ENCODE results near the gene NTPCR.
"Not testable (repeated sequence)": the region's sequence is repeated elsewhere in the genome, so short reads cannot be mapped to it uniquely, and the experiment has no call there.

NTPCR gene, protein sequence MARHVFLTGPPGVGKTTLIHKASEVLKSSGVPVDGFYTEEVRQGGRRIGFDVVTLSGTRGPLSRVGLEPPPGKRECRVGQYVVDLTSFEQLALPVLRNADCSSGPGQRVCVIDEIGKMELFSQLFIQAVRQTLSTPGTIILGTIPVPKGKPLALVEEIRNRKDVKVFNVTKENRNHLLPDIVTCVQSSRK

DNA sequence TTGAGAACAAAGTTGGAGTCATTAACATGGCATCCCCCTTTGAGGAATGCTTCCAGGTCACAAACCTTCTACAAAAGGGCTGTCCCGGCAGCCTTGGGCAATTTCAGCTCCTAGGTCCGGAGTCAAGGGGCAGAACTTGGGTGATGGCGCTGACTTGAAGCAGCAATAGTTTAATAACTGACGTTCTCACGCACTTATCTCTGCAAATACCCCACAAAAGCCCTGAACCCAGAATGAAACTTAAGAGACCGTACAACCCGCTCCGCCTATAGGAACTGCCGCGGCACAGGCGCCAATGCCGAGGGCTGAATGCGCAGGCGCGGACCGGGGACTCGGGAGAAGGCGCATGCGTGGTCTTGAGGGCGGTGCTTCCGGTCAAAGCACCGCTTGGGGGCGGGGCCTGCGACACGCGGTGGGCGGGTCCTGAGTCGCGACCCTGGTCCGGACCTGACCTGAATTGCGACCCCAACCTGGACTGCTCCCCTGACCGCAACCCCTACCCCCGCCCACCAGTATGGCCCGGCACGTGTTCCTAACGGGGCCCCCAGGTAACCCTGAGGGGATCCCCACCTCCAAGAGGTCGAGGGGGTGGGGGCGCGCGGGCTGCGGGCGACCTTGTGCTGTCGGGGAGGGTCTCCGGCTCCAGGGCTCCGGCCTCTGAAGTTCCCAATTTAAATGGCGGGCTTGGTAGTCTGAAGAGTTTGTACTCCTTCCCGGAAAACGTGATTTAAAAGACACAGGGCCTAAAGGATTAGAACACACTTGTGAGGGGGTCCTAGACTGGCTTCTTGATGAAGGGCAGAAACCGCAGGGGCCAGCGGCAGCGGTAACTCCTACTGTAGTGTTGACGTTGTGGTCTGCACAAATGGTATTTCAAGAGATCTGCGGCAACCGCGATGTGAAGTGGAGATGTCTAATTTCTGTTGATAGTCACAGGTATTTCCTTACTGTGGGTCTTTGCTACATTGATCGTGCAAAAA is at the start of gene NTPCR:
NTPCR (plus strand) TSS at position 415 of the 980 bp plus-strand sequence; CDS start at position 515, 100 bp downstream.
- DNase-seq (ENCODE audit: low read depth) = peak; percentile 82

- no peak for DNase-seq (ENCODE audit: low read depth)
These were observed 49.6 kb upstream of the NTPCR start for GRCh38 chr1:232900818-232901217.

DNA sequence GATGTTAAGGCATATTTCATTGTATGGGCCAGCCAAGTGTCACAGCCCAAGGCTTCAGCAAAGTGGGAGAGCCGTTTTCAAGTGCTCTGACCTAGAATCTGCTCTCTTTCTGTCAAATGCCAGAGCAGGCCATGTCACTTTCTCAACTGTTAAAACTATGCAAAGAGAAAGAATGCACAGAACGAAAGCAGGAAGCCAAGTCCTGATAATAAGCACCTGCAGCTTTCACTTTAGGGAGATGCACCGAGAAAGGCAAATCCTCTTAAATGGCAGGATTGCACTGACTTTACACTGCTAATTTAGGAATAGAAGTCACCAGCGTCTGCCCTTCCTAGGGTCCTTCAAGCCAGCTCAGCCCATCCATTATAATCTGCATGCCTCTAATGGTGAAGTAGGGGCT is 49.2 kb upstream of the NTPCR start:
- no peak for DNase-seq (ENCODE audit: low read depth)

GRCh38 chr1:232902774-232903350 is 47.5 kb upstream of the NTPCR start:
- no peak for DNase-seq (ENCODE audit: low read depth)

DNA sequence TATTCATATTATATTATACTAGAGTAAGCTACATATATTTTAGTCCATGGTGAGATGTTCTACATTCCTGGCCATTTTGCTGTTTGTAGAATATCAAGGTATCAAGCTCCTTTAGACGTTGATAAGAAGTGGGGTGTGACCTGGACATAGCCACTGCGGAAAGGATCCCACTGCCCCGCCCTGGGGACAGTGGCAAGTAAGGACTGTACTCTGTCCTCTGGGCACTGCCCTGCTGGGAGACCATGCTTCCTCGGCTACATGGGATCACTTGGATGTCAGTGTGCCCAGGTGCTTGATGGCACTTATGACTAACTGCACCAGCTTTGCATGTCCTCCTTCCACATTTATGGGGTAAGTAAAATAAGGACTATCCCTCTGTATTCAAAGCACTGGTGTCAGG is 46.3 kb upstream of the NTPCR start:
- no peak for DNase-seq (ENCODE audit: low read depth)

- peak; percentile 63 for DNase-seq (ENCODE audit: low read depth)
These were observed 45.8 kb upstream of the NTPCR start for GRCh38 chr1:232904566-232904965.

- DNase-seq (ENCODE audit: low read depth) = no peak
These were observed 44.9 kb upstream of the NTPCR start for GRCh38 chr1:232905331-232906034.

GRCh38 chr1:232906441-232906840 is 44.0 kb upstream of the NTPCR start:
- DNase-seq (ENCODE audit: low read depth) = no peak

GRCh38 chr1:232908831-232909230 is 41.6 kb upstream of the NTPCR start:
- no peak for DNase-seq (ENCODE audit: low read depth)

GRCh38 chr1:232909752-232910151 is 40.7 kb upstream of the NTPCR start:
- DNase-seq (ENCODE audit: low read depth) = no peak

GRCh38 chr1:232911027-232911599 is 39.3 kb upstream of the NTPCR start:
- no peak for DNase-seq (ENCODE audit: low read depth)

- no peak for DNase-seq (ENCODE audit: low read depth)
These were observed 37.4 kb upstream of the NTPCR start for GRCh38 chr1:232912845-232913580.

DNA sequence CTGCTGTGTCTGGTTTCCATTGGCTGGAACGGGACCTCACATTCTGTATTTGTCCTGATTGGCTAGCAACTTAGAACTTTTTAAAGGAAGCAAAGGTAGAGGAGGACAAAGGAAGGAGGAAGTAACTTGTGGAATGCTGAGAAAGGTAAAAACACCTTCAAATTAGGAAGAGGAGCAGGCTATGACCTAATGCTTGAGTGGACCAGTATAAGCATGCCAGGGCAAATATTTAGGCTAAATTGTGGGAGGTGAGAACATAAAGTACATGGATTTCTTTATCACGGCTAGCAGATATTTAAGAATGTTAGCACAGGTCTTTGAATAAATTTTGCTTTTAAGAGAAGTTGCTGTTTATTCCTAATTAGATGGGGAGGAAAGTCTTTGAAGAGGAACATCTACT is 36.1 kb upstream of the NTPCR start:
- DNase-seq (ENCODE audit: low read depth) = not testable (repeated sequence)

- no peak for DNase-seq (ENCODE audit: low read depth)
These were observed 35.2 kb upstream of the NTPCR start for GRCh38 chr1:232915212-232915611.

DNA sequence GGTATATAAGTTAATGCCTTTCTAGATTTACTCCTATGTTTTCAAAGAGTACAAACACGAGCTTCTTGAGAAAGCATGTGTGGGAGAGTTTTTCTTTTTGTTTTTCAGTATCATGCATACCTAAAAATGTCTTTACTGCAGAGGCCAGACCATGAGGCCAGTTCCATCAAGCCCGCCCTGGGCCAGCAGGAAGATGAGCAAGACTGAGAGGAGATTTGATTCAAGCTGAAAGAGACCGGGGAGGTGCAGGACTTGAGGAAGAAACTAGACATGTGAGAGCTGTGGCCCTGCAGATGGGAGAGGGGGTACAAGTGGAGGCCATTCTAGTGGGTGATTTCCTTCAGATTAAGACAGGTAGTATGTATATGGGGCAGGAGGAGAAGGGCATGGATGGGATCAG is 33.4 kb upstream of the NTPCR start:
- no peak for DNase-seq (ENCODE audit: low read depth)

DNA sequence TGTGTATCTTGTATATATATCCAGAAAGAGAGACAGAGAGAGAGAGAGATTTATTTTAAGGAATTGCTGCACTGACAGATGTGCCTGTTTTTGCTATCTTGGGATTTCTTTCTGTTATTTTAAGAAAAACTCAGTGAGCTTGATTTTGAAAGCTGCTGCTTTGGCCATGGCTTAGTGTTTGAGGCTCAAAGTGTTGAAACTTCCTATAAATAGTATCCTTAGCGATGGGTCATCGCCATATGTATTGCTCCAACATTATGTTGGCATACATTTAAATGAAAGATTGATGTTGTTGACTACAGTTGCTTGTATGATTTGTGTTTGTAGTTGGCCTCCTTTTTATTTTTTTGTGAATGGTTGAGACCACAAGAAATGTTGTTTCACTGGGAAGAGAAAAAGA is 29.0 kb upstream of the NTPCR start:
- DNase-seq (ENCODE audit: low read depth) = peak; percentile 42

GRCh38 chr1:232922485-232922884 is 27.9 kb upstream of the NTPCR start:
- peak; percentile 54 for DNase-seq (ENCODE audit: low read depth)

DNA sequence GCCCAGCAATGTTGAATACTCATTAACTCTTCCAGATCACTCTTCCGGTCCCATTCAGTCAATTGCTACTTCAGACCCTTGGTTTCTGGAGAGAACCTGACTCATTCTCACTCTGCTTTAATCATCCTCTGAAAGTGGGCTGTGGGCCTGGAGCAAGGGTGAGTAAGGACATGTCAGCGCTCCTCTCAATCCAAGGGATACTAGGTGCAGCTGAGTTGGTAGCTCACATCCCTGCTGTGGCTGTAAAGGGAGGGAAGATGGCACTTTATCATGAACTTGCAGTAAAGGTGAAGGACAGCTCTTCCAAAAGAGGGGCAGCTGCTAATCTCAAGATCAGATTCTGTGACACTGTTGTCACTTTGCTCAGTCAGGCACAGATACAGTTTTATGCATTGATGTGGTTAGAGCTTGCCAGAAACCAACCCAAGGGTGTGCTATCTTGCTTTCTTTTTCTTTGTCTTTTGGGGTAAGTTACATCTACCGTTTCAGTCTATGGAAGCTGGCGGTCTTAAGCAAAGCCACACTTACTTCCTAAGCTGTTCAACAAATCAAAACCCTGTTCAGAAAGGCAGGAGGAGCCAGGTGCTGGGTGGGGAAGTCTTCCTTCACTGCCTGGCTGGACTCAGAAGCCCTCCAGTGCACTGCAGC is 26.5 kb upstream of the NTPCR start:
- peak; percentile 14 for DNase-seq (ENCODE audit: low read depth)

DNA sequence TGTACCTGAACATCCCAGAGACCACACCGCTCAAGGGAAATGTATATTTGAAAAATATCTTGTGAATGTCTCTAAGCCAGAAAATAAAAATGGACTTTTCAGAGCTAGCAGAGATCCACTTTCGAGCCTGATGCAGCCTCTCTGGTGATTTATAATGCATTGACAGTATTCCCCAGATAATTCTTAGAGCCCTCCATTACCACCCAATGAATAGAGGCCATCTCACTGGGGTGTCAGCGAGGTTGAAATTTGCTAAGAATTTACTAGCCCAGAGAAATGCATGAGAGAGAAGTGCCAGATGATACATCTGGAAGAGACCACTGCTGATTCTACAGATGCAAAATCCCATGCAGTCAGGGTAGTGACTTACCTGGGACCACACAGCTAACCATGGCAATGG is 25.5 kb upstream of the NTPCR start:
- no peak for DNase-seq (ENCODE audit: low read depth)

DNA sequence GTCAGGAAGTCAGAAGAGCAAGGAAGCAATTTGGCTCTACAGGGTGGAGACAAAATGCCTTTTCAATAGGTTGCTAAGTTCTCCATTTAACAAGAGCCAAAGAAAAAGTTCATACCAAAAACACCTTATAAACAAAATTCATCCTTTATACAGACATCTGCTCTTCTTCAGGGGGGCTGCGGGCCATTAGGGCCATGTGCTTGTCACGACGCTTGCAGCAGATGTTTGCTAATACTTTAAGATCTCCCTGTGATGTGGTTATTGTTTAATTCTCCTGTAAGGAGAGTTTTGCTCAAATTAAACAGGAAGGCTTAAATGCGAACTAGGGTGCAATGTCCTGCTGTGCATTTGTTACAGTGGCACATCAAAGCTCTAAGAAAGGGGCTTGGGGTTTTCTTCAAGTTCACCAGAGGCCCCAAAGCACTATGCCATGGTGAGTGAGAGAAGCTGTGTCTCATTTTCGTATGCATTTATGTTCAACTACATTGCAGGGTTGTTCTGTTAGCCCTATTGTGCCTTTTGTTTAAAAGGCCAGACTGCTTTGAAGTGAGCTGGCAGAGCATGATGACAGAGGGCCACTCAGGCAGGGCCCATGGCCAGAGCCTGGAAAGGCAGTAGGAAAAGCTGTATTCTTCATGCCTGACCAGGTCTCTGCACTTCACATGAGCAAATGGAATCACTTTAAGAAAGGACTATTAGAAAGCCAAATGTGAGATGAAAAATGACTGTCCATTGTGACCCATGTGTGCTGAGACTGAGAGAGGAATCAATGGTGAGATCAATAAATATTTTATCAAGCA is 24.8 kb upstream of the NTPCR start:
- no peak for DNase-seq (ENCODE audit: low read depth)

All from amniotic epithelial cell (primary cell).